ENCODE measurements around the gene LRRIQ4.

- TF ChIP-seq POLR2A (IDR thresholded peaks at IDR 0.05; ENCODE audit: low read depth) (no peak), CTCF (IDR thresholded peaks at IDR 0.05) (no peak)
Measured at GRCh38 chr3:169847896-169848295, 35.2 kb downstream of the LRRIQ4 start.
